Measurements from ENCODE around the gene RASD2. TPM values are rescaled to one million over a fixed set of nuclear protein-coding genes. Genes with fewer than 3 reads are reported as not detected.

RASD2 gene
- total and polyA plus RNA-seq, 10 of the 15 experiments (the other 5 are each of a cell fraction or from before 2014, with no cell fraction given), result 0.03 TPM; not detected in 9

GRCh38 chr22:35558719-35559118 lies 18.1 kb downstream of the RASD2 start:
- no peaks in the 10 kb centered on the region for H3K4me1 ChIP-seq (ENCODE audit: control insufficient read depth, insufficient read depth, low read length)
- RAD21 ChIA-PET (ENCODE audit: unreplicated experiment), result no interaction called here
- H3K27me3 ChIP-seq (replicated peaks in 1 of 2; ENCODE audit: control insufficient read depth in 2 of 2, insufficient read depth in 2 of 2, low read length in 1 of 2), result peaks cover 0 to 4% of the 10 kb centered on the region in 2 experiments; a peak in 3 of 4 replicates
- no peaks in the 10 kb centered on the region for H4K20me1 ChIP-seq (ENCODE audit: control insufficient read depth, insufficient read depth)
- no peak for ATAC-seq
- no peak overlapping the region for H3K27ac ChIP-seq (ENCODE audit: control insufficient read depth, insufficient read depth)
- in situ Hi-C loops (cut with MboI) (no loop called here), intact Hi-C loops (cut with micrococcal nuclease; ENCODE audit: unreplicated experiment) (no loop called here)
- FAIRE-seq, result no peak
- no peaks in the 10 kb centered on the region; the same call in 2 of the 3 replicates for H3K9me3 ChIP-seq (replicated peaks; ENCODE audit: control insufficient read depth, insufficient read depth, low read length)
- no peak overlapping the region for H3K4me2 ChIP-seq (ENCODE audit: control insufficient read depth, insufficient read depth)
- SMC1A ChIA-PET (ENCODE audit: uncharacterized antibody, unreplicated experiment), result interaction anchor here (1.0 kb wide), 1 partner anchor 188 kb away, joined by 3 read pairs; no protein-coding TSS in a partner anchor
- CTCF ChIA-PET, result no interaction called here
- H2AFZ ChIP-seq (ENCODE audit: control insufficient read depth, low read depth, low read length), result no peak overlapping the region
- BruUV-seq (replicated peaks), result no TSS peak
- POLR2A ChIA-PET, result no interaction called here
- H3K79me2 ChIP-seq (ENCODE audit: control insufficient read depth, insufficient read depth, low read length), result no peaks in the 10 kb centered on the region
- no peak for DNase-seq (ENCODE audit: low read depth, low spot score)
- H3K9ac ChIP-seq (ENCODE audit: control insufficient read depth, insufficient read depth, low read length), result no peak overlapping the region
- no peaks in the 10 kb centered on the region for H3K36me3 ChIP-seq (ENCODE audit: control insufficient read depth in 2 of 2, insufficient read depth in 2 of 2, low read length in 1 of 2)
- no peak overlapping the region for H3K4me3 ChIP-seq
- whole genome bisulfite sequencing (ENCODE audit: insufficient coverage, insufficient replicate concordance, low lambda C conversion rate, missing lambda C conversion rate), result 36% methylated on average over 3 of the region's 3 CpGs
- TF ChIP-seq RCOR1 (conservative IDR thresholded peaks at IDR 0.05; ENCODE audit: low read depth, low read length), result no peak
- no peak for TF ChIP-seq RELA (IDR thresholded peaks at IDR 0.05; ENCODE audit: borderline replicate concordance, partially characterized antibody)
- no peak for TF ChIP-seq SMAD5 (IDR thresholded peaks at IDR 0.05; ENCODE audit: low read depth)
- TF ChIP-seq NFIC (IDR thresholded peaks at IDR 0.05; ENCODE audit: low read depth, low read length), result no peak
- no peak for TF ChIP-seq TAF1 (IDR thresholded peaks at IDR 0.05; ENCODE audit: borderline replicate concordance, low read depth, low read length)
- TF ChIP-seq POU2F2 (IDR thresholded peaks at IDR 0.05; ENCODE audit: borderline replicate concordance, low read depth, low read length), result no peak
- no peak for TF ChIP-seq NFYA (IDR thresholded peaks at IDR 0.05; ENCODE audit: borderline replicate concordance, low read depth, low read length)
- TF ChIP-seq SP1 (IDR thresholded peaks at IDR 0.05; ENCODE audit: low read depth, low read length), result no peak
- no peak for TF ChIP-seq SRF (IDR thresholded peaks at IDR 0.05; ENCODE audit: low read depth in 2 of 2, low read length in 2 of 2)
- no peak for TF ChIP-seq SIX5 (IDR thresholded peaks at IDR 0.05; ENCODE audit: low read depth, low read length, severe bottlenecking)
- no peak for TF ChIP-seq HSF1 (IDR thresholded peaks at IDR 0.05; ENCODE audit: low read depth, low read length)
- TF ChIP-seq WRNIP1 (IDR thresholded peaks at IDR 0.05; ENCODE audit: borderline replicate concordance, low read depth, low read length), result no peak
- no peak for TF ChIP-seq BHLHE40 (IDR thresholded peaks at IDR 0.05; ENCODE audit: borderline replicate concordance in 1 of 2, low read depth in 2 of 2, low read length in 1 of 2)
- no peak for TF ChIP-seq BCL3 (IDR thresholded peaks at IDR 0.05; ENCODE audit: borderline replicate concordance, insufficient read depth, low read depth, low read length, poor library complexity, severe bottlenecking)

All from GM12878 (cell line).